ENCODE results near the gene NHLH2.

The NHLH2 gene

GRCh38 chr1:115840605-115841460, at the start of gene NHLH2:
NHLH2 (minus strand) TSS chr1:115841126; CDS start chr1:115838372, 2,754 bp downstream.
- FAIRE-seq, result no peak
- DNase-seq (ENCODE audit: insufficient read length, low spot score), result no peak
- TF ChIP-seq POLR2A (IDR thresholded peaks at IDR 0.05; ENCODE audit: low read depth, low read length), result no peak

- no peak for DNase-seq (ENCODE audit: insufficient read length, low spot score)
- no peak for FAIRE-seq
- TF ChIP-seq POLR2A (IDR thresholded peaks at IDR 0.05; ENCODE audit: low read depth, low read length), result no peak
Observed at GRCh38 chr1:115890580-115890979, 49.7 kb upstream of the NHLH2 start.

- FAIRE-seq (no peak), DNase-seq (ENCODE audit: insufficient read length, low spot score) (no peak)
- no peak for TF ChIP-seq POLR2A (IDR thresholded peaks at IDR 0.05; ENCODE audit: low read depth, low read length)
Observed at GRCh38 chr1:115888976-115889375, 48.0 kb upstream of the NHLH2 start.

- FAIRE-seq, result no peak
Observed at GRCh38 chr1:115882913-115883902, 42.3 kb upstream of the NHLH2 start.

GRCh38 chr1:115880981-115881672, 40.2 kb upstream of the NHLH2 start:
- TF ChIP-seq POLR2A (IDR thresholded peaks at IDR 0.05; ENCODE audit: low read depth, low read length), result no peak
- DNase-seq (ENCODE audit: insufficient read length, low spot score) (no peak), FAIRE-seq (no peak)

More at GRCh38 chr1:115882913-115883902, 42.3 kb upstream of the NHLH2 start:
- DNase-seq (ENCODE audit: insufficient read length, low spot score), result no peak
- no peak for TF ChIP-seq POLR2A (IDR thresholded peaks at IDR 0.05; ENCODE audit: low read depth, low read length)

- FAIRE-seq (no peak), DNase-seq (ENCODE audit: insufficient read length, low spot score) (no peak)
- TF ChIP-seq POLR2A (IDR thresholded peaks at IDR 0.05; ENCODE audit: low read depth, low read length), result no peak
Observed at GRCh38 chr1:115879977-115880376, 39.1 kb upstream of the NHLH2 start.

GRCh38 chr1:115877511-115877910, 36.6 kb upstream of the NHLH2 start:
- no peak for TF ChIP-seq POLR2A (IDR thresholded peaks at IDR 0.05; ENCODE audit: low read depth, low read length)
- FAIRE-seq, result no peak
- no peak for DNase-seq (ENCODE audit: insufficient read length, low spot score)

- no peak for FAIRE-seq
- peak; percentile 20 for DNase-seq (ENCODE audit: insufficient read length, low spot score)
Observed at GRCh38 chr1:115874904-115875303, 34.0 kb upstream of the NHLH2 start.

GRCh38 chr1:115874497-115874896, 33.6 kb upstream of the NHLH2 start:
- TF ChIP-seq POLR2A (IDR thresholded peaks at IDR 0.05; ENCODE audit: low read depth, low read length), result no peak
- FAIRE-seq (no peak), DNase-seq (ENCODE audit: insufficient read length, low spot score) (no peak)

More at GRCh38 chr1:115874904-115875303, 34.0 kb upstream of the NHLH2 start:
- TF ChIP-seq POLR2A (IDR thresholded peaks at IDR 0.05; ENCODE audit: low read depth, low read length), result no peak

- no peak for TF ChIP-seq POLR2A (IDR thresholded peaks at IDR 0.05; ENCODE audit: low read depth, low read length)
- FAIRE-seq, result no peak
Observed at GRCh38 chr1:115873184-115873583, 32.3 kb upstream of the NHLH2 start.

GRCh38 chr1:115869064-115869463, 28.1 kb upstream of the NHLH2 start:
- FAIRE-seq, result no peak
- DNase-seq (ENCODE audit: insufficient read length, low spot score), result no peak

More at GRCh38 chr1:115873184-115873583, 32.3 kb upstream of the NHLH2 start:
- DNase-seq (ENCODE audit: insufficient read length, low spot score), result no peak

GRCh38 chr1:115867216-115867615, 26.3 kb upstream of the NHLH2 start:
- no peak for FAIRE-seq
- TF ChIP-seq POLR2A (IDR thresholded peaks at IDR 0.05; ENCODE audit: low read depth, low read length), result no peak
- DNase-seq (ENCODE audit: insufficient read length, low spot score), result no peak

More at GRCh38 chr1:115869064-115869463, 28.1 kb upstream of the NHLH2 start:
- TF ChIP-seq POLR2A (IDR thresholded peaks at IDR 0.05; ENCODE audit: low read depth, low read length), result no peak

- DNase-seq (ENCODE audit: insufficient read length, low spot score) (no peak), FAIRE-seq (no peak)
- TF ChIP-seq POLR2A (IDR thresholded peaks at IDR 0.05; ENCODE audit: low read depth, low read length), result no peak
Observed at GRCh38 chr1:115865704-115866380, 24.9 kb upstream of the NHLH2 start.

Data from H54 (cell line).